ENCODE data around the gene SEC16A.

The SEC16A gene

DNA sequence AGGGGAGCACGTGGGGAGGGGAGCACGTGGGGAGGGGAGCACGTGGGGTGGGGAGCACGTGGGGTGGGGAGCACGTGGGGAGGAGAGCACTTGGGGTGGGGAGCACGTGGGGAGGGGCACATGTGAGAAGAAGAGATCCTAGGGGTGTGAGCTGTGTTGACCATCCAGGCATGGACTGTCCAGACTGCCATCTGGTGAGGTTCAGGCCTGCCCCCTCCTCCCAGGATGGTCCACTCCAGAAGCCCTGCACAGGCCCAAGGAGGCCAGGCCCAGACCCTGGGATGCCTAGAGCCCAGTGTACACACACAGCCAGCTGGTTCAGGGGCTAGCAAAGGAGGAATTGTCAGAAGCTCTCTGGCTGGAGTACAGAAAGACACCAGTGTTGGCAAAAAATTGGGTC is 85.2 kb downstream of the SEC16A start:
- no peak overlapping the region for H3K4me3 ChIP-seq (replicated peaks in 1 of 2; ENCODE audit: low read depth in 2 of 2, low read length in 2 of 2)
- TF ChIP-seq, protein P1, sequence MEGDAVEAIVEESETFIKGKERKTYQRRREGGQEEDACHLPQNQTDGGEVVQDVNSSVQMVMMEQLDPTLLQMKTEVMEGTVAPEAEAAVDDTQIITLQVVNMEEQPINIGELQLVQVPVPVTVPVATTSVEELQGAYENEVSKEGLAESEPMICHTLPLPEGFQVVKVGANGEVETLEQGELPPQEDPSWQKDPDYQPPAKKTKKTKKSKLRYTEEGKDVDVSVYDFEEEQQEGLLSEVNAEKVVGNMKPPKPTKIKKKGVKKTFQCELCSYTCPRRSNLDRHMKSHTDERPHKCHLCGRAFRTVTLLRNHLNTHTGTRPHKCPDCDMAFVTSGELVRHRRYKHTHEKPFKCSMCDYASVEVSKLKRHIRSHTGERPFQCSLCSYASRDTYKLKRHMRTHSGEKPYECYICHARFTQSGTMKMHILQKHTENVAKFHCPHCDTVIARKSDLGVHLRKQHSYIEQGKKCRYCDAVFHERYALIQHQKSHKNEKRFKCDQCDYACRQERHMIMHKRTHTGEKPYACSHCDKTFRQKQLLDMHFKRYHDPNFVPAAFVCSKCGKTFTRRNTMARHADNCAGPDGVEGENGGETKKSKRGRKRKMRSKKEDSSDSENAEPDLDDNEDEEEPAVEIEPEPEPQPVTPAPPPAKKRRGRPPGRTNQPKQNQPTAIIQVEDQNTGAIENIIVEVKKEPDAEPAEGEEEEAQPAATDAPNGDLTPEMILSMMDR (IDR thresholded peaks at IDR 0.05; ENCODE audit: low read depth, low read length): no peak
- no peak for DNase-seq (ENCODE audit: low read depth in 2 of 2)

DNA sequence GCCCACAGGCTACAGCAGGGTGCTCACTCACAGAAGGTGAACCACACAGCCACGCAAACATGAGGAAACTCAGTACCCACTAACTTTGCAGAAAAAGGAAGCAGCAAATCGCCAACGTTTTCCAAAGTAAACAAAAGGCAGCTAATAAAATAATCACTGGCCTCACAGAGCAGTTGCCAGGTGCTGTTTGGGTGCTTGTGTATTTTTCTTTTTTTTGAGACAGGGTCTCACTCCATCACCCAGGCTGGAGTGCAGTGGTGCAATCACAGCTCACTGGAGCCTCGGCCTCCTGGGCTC is 86.7 kb downstream of the SEC16A start:
- TF ChIP-seq, protein P1 (IDR thresholded peaks at IDR 0.05; ENCODE audit: low read depth, low read length): no peak
- H3K4me3 ChIP-seq (replicated peaks in 1 of 2; ENCODE audit: low read depth in 2 of 2, low read length in 2 of 2): no peak overlapping the region
- DNase-seq (ENCODE audit: low read depth in 2 of 2): no peak

DNA sequence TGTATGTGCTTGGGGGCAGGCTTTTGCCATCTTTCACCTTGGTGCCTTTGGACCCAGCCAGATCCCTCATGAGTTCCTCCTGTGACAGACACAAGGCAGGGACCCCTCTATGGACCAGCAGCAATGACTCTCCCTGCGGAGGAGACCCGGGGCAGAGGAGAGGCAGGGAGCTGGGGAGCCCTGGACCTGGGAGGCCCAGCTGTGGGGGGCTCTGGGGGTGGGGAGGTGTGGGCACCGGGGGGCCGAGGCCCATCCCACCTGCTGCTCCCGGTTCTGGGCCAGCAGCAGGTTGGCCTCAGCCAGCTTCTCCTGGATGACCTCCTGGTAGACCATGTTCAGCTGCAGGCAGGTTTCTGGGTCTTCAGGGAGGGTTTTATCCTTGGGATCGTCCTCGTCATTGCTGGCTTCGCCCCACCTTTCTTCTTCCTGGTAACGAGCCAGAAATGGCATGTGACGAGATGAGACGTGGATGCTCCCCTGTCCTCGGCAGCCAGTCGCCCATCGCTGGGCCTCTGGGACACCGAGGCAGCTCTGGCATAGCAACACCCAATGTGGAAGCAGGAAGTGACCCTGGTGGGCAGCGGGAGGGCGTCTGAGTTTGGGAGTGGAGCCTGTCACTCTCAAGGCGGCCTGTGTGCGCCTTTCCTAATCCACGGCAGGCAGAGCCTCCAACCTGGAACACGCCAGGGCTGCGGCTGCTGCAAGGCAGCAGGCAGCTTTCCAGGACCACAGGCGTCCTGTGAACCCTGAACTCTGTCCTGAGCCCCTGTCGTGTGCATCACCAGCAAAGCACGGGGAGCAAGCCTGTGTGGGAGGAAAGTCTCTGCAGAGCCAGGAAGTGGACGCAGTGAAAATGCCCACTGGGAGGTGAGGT is 87.3 kb downstream of the SEC16A start:
- TF ChIP-seq, protein P1 (IDR thresholded peaks at IDR 0.05; ENCODE audit: low read depth, low read length): no peak
- no peak overlapping the region for H3K4me3 ChIP-seq (replicated peaks in 1 of 2; ENCODE audit: low read depth in 2 of 2, low read length in 2 of 2)
- DNase-seq (ENCODE audit: low read depth in 2 of 2): no peak

DNA sequence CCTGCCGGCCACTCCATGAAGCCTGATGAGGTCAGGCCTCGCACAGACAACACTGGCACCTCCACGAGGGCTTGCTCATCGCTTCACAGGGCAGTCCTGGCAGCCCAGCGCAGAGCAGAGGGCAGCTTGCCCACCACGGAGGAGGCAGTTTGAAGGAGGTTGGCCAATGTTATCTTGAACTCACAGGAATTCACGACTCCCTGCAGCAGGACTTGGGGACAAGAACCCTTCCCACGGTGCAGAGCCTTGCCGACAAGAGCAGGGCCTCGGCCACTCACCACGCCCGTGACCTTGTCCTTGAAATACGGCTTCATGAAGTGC is 87.9 kb downstream of the SEC16A start:
- H3K4me3 ChIP-seq (replicated peaks in 1 of 2; ENCODE audit: low read depth in 2 of 2, low read length in 2 of 2): no peak overlapping the region
- no peak for DNase-seq (ENCODE audit: low read depth in 2 of 2)
- TF ChIP-seq, protein P1 (IDR thresholded peaks at IDR 0.05; ENCODE audit: low read depth, low read length): no peak

DNA sequence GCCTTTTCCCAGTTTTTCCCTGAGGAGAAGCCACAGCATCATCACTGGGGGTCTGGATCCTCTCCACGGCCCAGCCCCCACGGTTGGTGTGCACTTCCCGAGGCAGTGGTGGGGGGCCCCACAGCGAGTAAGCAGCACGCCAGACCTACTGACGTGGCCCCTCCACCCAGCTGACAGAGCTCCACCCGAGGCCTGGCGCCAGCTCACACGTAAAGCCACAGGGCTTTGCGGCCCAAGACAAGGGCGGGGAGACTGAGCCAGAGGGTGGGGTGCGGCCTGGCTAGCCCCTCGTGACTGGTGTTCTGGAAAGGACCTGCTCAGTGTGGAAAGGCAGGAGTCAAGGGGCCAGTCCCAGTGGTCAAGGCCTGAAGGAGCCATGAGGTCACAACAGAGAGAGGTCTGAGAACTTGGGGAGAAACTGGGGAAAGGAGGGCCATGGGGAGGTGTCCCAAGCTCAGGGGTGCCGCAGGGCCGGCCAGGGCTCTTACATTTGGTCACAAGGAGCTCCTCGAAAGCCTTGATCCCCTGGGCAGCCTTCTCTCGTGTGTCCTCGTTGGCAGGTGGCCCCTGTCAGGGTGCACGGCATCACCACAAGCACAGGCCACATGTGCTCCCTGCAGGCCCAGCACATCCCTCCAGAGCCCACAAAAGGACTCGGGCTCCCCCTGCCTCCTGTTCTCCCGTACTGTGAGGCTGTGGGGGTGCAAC is 88.4 kb downstream of the SEC16A start:
- TF ChIP-seq, protein P1 (IDR thresholded peaks at IDR 0.05; ENCODE audit: low read depth, low read length): no peak
- H3K4me3 ChIP-seq (replicated peaks in 1 of 2; ENCODE audit: low read depth in 2 of 2, low read length in 2 of 2): no peak overlapping the region
- DNase-seq (ENCODE audit: low read depth in 2 of 2): no peak

DNA sequence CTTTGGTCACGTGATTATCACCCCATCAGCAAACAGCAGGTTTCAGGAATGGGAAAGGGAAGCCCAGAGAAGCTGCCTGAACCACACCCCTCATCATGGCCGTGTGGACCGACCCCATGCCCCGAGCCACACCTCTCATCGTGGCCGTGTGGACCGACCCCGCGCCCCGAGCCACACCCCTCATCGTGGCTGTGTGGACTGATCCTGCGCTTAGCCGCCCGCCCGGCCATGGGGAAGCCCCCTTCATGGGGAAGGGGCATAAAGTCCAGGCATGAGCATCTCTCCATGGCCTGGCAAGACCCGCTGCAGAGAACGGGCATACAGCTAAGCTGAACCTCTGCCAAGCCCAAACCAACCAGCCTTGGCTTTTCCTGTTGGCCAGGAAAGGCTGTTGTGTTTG is 89.3 kb downstream of the SEC16A start:
- TF ChIP-seq, protein P1 (IDR thresholded peaks at IDR 0.05; ENCODE audit: low read depth, low read length): no peak
- no peak overlapping the region for H3K4me3 ChIP-seq (replicated peaks in 1 of 2; ENCODE audit: low read depth in 2 of 2, low read length in 2 of 2)
- DNase-seq (ENCODE audit: low read depth in 2 of 2): no peak

Data from cardiac fibroblast (primary cell).